ENCODE results near the gene CDH4.

- TF ChIP-seq POLR2A (IDR thresholded peaks at IDR 0.05): no peak
- no peak for TF ChIP-seq CTCF (IDR thresholded peaks at IDR 0.05)
Measured at GRCh38 chr20:61399433-61399832, 147.4 kb downstream of the CDH4 start.

All from upper lobe of left lung (tissue), 4 donors.